ENCODE data around the gene NDUFA9.

NDUFA9 gene

GRCh38 chr12:4690760-4691159, 41.8 kb downstream of the NDUFA9 start:
- no peak for DNase-seq (ENCODE audit: low read depth, low spot score)
